ENCODE results near the gene HSPA12A. TPM values are rescaled to one million over a fixed set of nuclear protein-coding genes. Genes with fewer than 3 reads are reported as not detected.

The HSPA12A gene
- total and polyA plus RNA-seq, 2 donors: 1.7 to 4.4 TPM

GRCh38 chr10:116765648-116766081 is 23.3 kb upstream of the HSPA12A start:
- no peak overlapping the region for H3K4me3 ChIP-seq (ENCODE audit: low read length in 2 of 2)
- peak in 1 of 9 donors; percentile 30 for DNase-seq (ENCODE audit: low read depth in 6 of 9, low spot score in 9 of 9)
- peaks cover 4 to 17% of the 10 kb centered on the region in 2 donors for H3K27me3 ChIP-seq (ENCODE audit: control insufficient read depth in 2 of 2, insufficient read depth in 1 of 2, low read length in 1 of 2)
- 74% methylated on average over 10 of the region's 10 CpGs for whole genome bisulfite sequencing
- H3K36me3 ChIP-seq (ENCODE audit: control insufficient read depth in 2 of 2, insufficient read depth in 2 of 2, low read length in 1 of 2): no peaks in the 10 kb centered on the region
- H3K4me1 ChIP-seq (ENCODE audit: control insufficient read depth in 2 of 2, insufficient read depth in 2 of 2, low read length in 2 of 2): no peaks in the 10 kb centered on the region
- H3K27ac ChIP-seq (ENCODE audit: low read depth in 1 of 2, low read length in 1 of 2): no peak overlapping the region
- H3K9me3 ChIP-seq (ENCODE audit: control insufficient read depth in 2 of 2, insufficient read depth in 1 of 2, low read length in 1 of 2): no peaks in the 10 kb centered on the region

DNA sequence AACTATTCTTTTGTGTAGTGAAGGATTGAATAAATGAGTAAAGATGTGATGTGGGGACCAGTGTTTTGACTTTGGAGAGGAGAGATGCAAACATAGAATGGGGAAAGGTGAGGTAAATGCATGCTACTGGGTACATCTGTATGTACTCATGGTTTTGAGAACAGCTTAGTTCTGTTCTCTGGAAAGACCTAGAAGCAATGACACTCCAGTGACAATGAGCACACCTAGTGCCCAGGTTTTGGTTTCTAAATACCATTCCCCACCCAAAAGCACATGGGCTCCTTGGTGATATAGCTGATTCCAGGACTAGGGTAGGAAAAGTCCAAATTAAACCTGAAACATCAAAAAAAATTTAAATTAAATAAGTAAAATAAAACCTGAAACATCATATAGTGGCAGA is 22.6 kb upstream of the HSPA12A start:
- no peaks in the 10 kb centered on the region for H3K36me3 ChIP-seq (ENCODE audit: control insufficient read depth in 2 of 2, insufficient read depth in 2 of 2, low read length in 1 of 2)

GRCh38 chr10:116763440-116763839 is 21.1 kb upstream of the HSPA12A start:
- Histone ChIP-seq H3K27me3 (ENCODE audit: control insufficient read depth in 2 of 2, insufficient read depth in 1 of 2, low read length in 1 of 2) (peaks cover 5 to 10% of the 10 kb centered on the region in 2 donors), H3K9me3 (ENCODE audit: control insufficient read depth in 2 of 2, insufficient read depth in 1 of 2, low read length in 1 of 2) (no peaks in the 10 kb centered on the region), H3K4me3 (ENCODE audit: low read length in 2 of 2) (no peak overlapping the region), H3K36me3 (ENCODE audit: control insufficient read depth in 2 of 2, insufficient read depth in 2 of 2, low read length in 1 of 2) (no peaks in the 10 kb centered on the region), H3K4me1 (ENCODE audit: control insufficient read depth in 2 of 2, insufficient read depth in 2 of 2, low read length in 2 of 2) (no peaks in the 10 kb centered on the region), H3K27ac (ENCODE audit: low read depth in 1 of 2, low read length in 1 of 2) (no peak overlapping the region)
- WGBS: 96% methylated on average over 2 of the region's 2 CpGs
- DNase-seq (ENCODE audit: low read depth in 6 of 9, low spot score in 9 of 9): no peak

More for the DNA sequence above, 22.6 kb upstream of the HSPA12A start:
- no peaks in the 10 kb centered on the region for H3K9me3 ChIP-seq (ENCODE audit: control insufficient read depth in 2 of 2, insufficient read depth in 1 of 2, low read length in 1 of 2)
- no peak for DNase-seq (ENCODE audit: low read depth in 6 of 9, low spot score in 9 of 9)
- H3K27me3 ChIP-seq (ENCODE audit: control insufficient read depth in 2 of 2, insufficient read depth in 1 of 2, low read length in 1 of 2): peaks cover 2 to 14% of the 10 kb centered on the region in 2 donors
- no peak overlapping the region for H3K27ac ChIP-seq (ENCODE audit: low read depth in 1 of 2, low read length in 1 of 2)
- H3K4me3 ChIP-seq (ENCODE audit: low read length in 2 of 2): no peak overlapping the region
- H3K4me1 ChIP-seq (ENCODE audit: control insufficient read depth in 2 of 2, insufficient read depth in 2 of 2, low read length in 2 of 2): no peaks in the 10 kb centered on the region

GRCh38 chr10:116761883-116762282 is 19.5 kb upstream of the HSPA12A start:
- WGBS: 81% methylated on average over 5 of the region's 5 CpGs
- Histone ChIP-seq H3K4me1 (ENCODE audit: control insufficient read depth in 2 of 2, insufficient read depth in 2 of 2, low read length in 2 of 2) (no peaks in the 10 kb centered on the region), H3K9me3 (ENCODE audit: control insufficient read depth in 2 of 2, insufficient read depth in 1 of 2, low read length in 1 of 2) (no peaks in the 10 kb centered on the region), H3K27me3 (ENCODE audit: control insufficient read depth in 2 of 2, insufficient read depth in 1 of 2, low read length in 1 of 2) (peaks cover 3 to 5% of the 10 kb centered on the region in 2 donors), H3K27ac (ENCODE audit: low read depth in 1 of 2, low read length in 1 of 2) (no peak overlapping the region), H3K36me3 (ENCODE audit: control insufficient read depth in 2 of 2, insufficient read depth in 2 of 2, low read length in 1 of 2) (no peaks in the 10 kb centered on the region), H3K4me3 (ENCODE audit: low read length in 2 of 2) (no peak overlapping the region)
- no peak for DNase-seq (ENCODE audit: low read depth in 6 of 9, low spot score in 9 of 9)

GRCh38 chr10:116760919-116761318 is 18.6 kb upstream of the HSPA12A start:
- no peaks in the 10 kb centered on the region for H3K36me3 ChIP-seq (ENCODE audit: control insufficient read depth in 2 of 2, insufficient read depth in 2 of 2, low read length in 1 of 2)
- H3K4me3 ChIP-seq (ENCODE audit: low read length in 2 of 2): no peak overlapping the region
- H3K9me3 ChIP-seq (ENCODE audit: control insufficient read depth in 2 of 2, insufficient read depth in 1 of 2, low read length in 1 of 2): no peaks in the 10 kb centered on the region
- no peaks in the 10 kb centered on the region for H3K4me1 ChIP-seq (ENCODE audit: control insufficient read depth in 2 of 2, insufficient read depth in 2 of 2, low read length in 2 of 2)
- H3K27ac ChIP-seq (ENCODE audit: low read depth in 1 of 2, low read length in 1 of 2): no peak overlapping the region
- H3K27me3 ChIP-seq (ENCODE audit: control insufficient read depth in 2 of 2, insufficient read depth in 1 of 2, low read length in 1 of 2): peaks cover 3% of the 10 kb centered on the region in 2 donors
- WGBS: 89% methylated on average over 8 of the region's 8 CpGs
- DNase-seq (ENCODE audit: low read depth in 6 of 9, low spot score in 9 of 9): no peak

DNA sequence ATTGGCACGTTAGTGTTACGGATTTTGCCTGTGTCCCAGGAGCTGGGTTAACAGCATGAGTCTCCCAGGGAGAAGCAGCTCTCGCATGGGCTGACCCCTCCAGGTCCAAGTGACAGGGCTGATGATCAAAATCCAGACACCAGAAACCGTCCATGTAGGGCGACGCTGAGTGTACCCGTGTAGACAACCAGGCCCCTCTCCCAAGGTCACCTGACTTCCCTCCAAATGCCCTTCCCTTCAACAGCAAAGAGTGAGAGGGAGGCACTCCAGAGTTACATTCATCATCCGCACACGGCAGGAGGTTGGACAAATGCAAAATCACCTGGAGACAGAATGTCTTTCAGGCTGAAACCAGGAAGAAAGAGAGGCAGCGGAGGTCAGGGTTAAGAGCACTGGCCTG is 14.9 kb upstream of the HSPA12A start:
- no peaks in the 10 kb centered on the region for H3K4me1 ChIP-seq (ENCODE audit: control insufficient read depth in 2 of 2, insufficient read depth in 2 of 2, low read length in 2 of 2)
- no peak for DNase-seq (ENCODE audit: low read depth in 6 of 9, low spot score in 9 of 9)
- no peak overlapping the region for H3K27ac ChIP-seq (ENCODE audit: low read depth in 1 of 2, low read length in 1 of 2)
- no peak overlapping the region for H3K4me3 ChIP-seq (ENCODE audit: low read length in 2 of 2)
- WGBS: 91% methylated on average over 10 of the region's 10 CpGs
- no peaks in the 10 kb centered on the region for H3K9me3 ChIP-seq (ENCODE audit: control insufficient read depth in 2 of 2, insufficient read depth in 1 of 2, low read length in 1 of 2)
- H3K36me3 ChIP-seq (ENCODE audit: control insufficient read depth in 2 of 2, insufficient read depth in 2 of 2, low read length in 1 of 2): no peaks in the 10 kb centered on the region
- peaks cover 0 to 3% of the 10 kb centered on the region in 2 donors for H3K27me3 ChIP-seq (ENCODE audit: control insufficient read depth in 2 of 2, insufficient read depth in 1 of 2, low read length in 1 of 2)

DNA sequence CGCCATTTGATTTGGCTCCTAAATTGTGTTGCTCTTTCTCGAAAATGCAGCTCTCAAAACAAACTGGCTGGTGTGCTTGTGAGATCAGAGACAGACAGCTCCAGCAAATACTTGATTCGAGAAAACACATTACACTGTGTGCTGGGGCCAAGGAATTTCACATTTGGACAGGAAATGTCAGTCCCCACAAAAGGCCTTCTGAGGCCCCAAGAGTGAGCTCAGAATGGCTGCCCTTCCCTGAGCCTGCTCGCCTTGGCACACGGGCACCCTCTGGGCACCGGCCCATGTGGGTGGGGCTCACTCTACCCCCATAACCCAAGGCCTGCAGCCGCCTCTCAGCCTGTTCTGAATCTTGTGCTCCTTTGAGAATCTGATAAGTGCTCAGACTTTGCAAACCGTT is 13.9 kb upstream of the HSPA12A start:
- Histone ChIP-seq H3K27ac (ENCODE audit: low read depth in 1 of 2, low read length in 1 of 2) (no peak overlapping the region), H3K36me3 (ENCODE audit: control insufficient read depth in 2 of 2, insufficient read depth in 2 of 2, low read length in 1 of 2) (no peaks in the 10 kb centered on the region), H3K4me3 (ENCODE audit: low read length in 2 of 2) (no peak overlapping the region), H3K9me3 (ENCODE audit: control insufficient read depth in 2 of 2, insufficient read depth in 1 of 2, low read length in 1 of 2) (no peaks in the 10 kb centered on the region), H3K27me3 (ENCODE audit: control insufficient read depth in 2 of 2, insufficient read depth in 1 of 2, low read length in 1 of 2) (peaks cover 0 to 3% of the 10 kb centered on the region in 2 donors), H3K4me1 (ENCODE audit: control insufficient read depth in 2 of 2, insufficient read depth in 2 of 2, low read length in 2 of 2) (no peaks in the 10 kb centered on the region)
- 92% methylated on average over 8 of the region's 8 CpGs for WGBS
- DNase-seq (ENCODE audit: low read depth in 6 of 9, low spot score in 9 of 9): no peak

DNA sequence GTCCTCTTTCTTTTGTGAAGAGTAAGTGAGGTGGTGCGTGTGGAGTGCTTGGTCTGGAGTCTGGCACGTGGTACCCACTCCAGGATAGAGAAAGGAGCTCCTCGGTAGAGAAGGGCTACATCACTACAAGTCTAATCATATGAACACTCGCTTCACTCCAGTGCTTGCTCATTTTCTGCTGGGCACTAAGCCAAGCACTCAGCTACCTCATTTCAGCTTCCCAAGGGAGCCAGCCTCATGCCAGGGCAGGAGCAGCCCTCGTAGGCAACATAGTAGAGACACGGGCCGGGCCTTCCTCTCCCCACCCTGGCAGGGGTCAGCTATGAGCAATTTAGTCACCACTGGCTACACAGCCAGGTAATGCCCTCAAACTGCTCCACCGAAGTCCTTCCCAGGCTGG is 11.4 kb upstream of the HSPA12A start:
- Histone ChIP-seq H3K27ac (ENCODE audit: low read depth in 1 of 2, low read length in 1 of 2) (no peak overlapping the region), H3K4me3 (ENCODE audit: low read length in 2 of 2) (no peak overlapping the region), H3K27me3 (ENCODE audit: control insufficient read depth in 2 of 2, insufficient read depth in 1 of 2, low read length in 1 of 2) (peaks cover 0 to 2% of the 10 kb centered on the region in 2 donors), H3K36me3 (ENCODE audit: control insufficient read depth in 2 of 2, insufficient read depth in 2 of 2, low read length in 1 of 2) (no peaks in the 10 kb centered on the region), H3K9me3 (ENCODE audit: control insufficient read depth in 2 of 2, insufficient read depth in 1 of 2, low read length in 1 of 2) (no peaks in the 10 kb centered on the region), H3K4me1 (ENCODE audit: control insufficient read depth in 2 of 2, insufficient read depth in 2 of 2, low read length in 2 of 2) (no peaks in the 10 kb centered on the region)
- DNase-seq (ENCODE audit: low read depth in 6 of 9, low spot score in 9 of 9): no peak
- 80% methylated on average over 8 of the region's 8 CpGs for WGBS

DNA sequence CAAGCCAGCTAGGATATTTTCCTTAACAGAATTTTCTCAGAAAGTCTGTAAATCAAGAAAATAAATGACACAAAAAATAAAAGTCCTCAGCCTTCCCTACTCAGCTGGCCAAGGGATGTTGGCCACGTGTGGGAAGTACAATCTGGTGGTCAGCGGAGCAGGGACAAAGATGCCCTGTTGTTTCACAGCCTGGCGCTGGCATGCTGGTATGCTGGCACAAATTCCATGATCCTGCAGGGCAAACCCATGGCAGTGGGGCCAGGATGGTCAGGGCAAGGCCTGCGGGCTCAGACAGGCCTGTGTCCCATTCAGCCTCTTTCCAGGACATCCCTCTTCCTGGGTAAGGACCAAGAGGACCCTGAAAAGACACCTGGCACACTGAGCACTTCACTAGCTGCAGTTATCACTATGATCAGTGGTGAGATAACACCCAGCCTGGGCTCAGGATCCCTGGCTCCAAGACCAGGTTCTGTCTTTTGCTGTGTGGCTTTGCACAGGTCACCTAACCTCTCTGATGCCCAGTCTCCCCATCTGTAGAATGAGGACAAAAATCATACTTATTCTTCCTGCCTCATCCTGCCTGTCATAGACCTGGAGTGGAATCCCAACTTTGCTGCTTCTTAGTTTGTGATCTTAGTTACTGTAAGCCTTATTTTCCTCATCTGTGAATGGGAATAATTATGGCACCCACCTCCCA is 10.8 kb upstream of the HSPA12A start:
- no peak overlapping the region for H3K27ac ChIP-seq (ENCODE audit: low read depth in 1 of 2, low read length in 1 of 2)
- 88% methylated on average over 4 of the region's 4 CpGs for WGBS
- no peaks in the 10 kb centered on the region for H3K9me3 ChIP-seq (ENCODE audit: control insufficient read depth in 2 of 2, insufficient read depth in 1 of 2, low read length in 1 of 2)
- no peaks in the 10 kb centered on the region for H3K36me3 ChIP-seq (ENCODE audit: control insufficient read depth in 2 of 2, insufficient read depth in 2 of 2, low read length in 1 of 2)
- peaks cover 1 to 2% of the 10 kb centered on the region in 2 donors for H3K27me3 ChIP-seq (ENCODE audit: control insufficient read depth in 2 of 2, insufficient read depth in 1 of 2, low read length in 1 of 2)
- H3K4me3 ChIP-seq (ENCODE audit: low read length in 2 of 2): no peak overlapping the region
- no peaks in the 10 kb centered on the region for H3K4me1 ChIP-seq (ENCODE audit: control insufficient read depth in 2 of 2, insufficient read depth in 2 of 2, low read length in 2 of 2)
- DNase-seq (ENCODE audit: low read depth in 6 of 9, low spot score in 9 of 9): no peak

All from thymus (tissue), 11 donors.